HG02973 (cell line): ENCODE data around the gene KRTAP10-3.

Experiments used
- ATAC-seq: cut with Tn5 transposase; IDR thresholded peaks from one replicate; pipeline ENCODE4 v1.9.1; 2021; ENCODE audit warnings: moderate library complexity; ENCODE audit not compliant: unreplicated experiment

KRTAP10-3 gene

GRCh38 chr21:44519346-44520325, 39.0 kb downstream of the KRTAP10-3 start:
- no peak for ATAC-seq

DNA sequence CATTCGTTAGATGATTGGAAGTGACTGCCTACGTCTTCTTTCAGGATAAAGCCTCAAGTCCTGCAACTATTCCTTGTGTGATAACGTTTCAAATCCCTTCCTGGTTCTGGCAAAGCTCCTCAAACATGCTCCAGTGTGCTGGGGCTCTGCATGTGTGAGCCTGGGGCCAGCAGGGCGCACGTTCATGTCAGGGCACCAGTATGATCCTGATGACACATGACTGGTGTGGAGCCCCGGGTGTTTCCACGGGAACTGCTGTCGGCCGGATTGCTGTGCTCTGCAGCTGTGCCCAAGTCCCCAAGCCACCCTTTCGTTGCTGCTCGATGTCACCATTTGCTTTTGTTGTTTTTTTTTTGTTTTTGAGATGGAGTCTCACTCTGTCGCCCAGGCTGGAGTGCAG, 39.9 kb downstream of the KRTAP10-3 start:
- no peak for ATAC-seq

GRCh38 chr21:44517175-44517899, 41.3 kb downstream of the KRTAP10-3 start:
- no peak for ATAC-seq

DNA sequence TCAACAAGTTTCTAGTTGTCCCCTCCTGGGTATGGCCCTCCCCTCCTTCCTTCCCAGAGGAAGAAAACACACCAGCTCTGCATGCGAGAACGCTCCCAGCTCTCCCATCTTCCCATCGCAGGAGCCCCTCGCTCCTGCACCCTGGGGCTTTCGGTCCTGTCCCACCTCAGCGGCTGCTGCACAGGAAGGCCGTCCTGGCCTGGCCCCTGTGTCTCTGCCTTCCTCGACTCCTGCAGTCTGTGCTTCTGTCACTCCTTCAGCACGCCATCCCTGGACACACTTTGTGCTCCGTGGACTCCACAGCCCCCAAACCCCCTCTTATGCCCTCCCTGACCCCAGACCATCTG, 41.8 kb downstream of the KRTAP10-3 start:
- ATAC-seq: no peak

GRCh38 chr21:44516342-44516741, 42.3 kb downstream of the KRTAP10-3 start:
- ATAC-seq: no peak

GRCh38 chr21:44515359-44516165, 43.0 kb downstream of the KRTAP10-3 start:
- no peak for ATAC-seq

GRCh38 chr21:44514746-44515358, 43.7 kb downstream of the KRTAP10-3 start:
- no peak for ATAC-seq

DNA sequence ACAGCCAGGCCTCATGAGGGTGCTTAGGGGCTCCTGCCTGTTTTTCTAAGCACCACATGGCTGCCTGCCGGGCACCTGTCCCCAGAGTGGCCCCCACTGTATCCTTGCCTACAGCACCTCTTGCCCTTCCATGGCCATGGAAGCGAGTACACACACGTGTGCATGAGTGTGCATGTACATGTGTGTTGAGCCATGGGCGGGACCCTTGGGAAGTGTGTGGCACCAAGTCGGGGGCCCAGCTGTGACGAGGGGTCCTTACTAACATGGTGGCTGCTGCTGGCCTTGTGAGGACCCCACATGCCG, 44.4 kb downstream of the KRTAP10-3 start:
- ATAC-seq: no peak

DNA sequence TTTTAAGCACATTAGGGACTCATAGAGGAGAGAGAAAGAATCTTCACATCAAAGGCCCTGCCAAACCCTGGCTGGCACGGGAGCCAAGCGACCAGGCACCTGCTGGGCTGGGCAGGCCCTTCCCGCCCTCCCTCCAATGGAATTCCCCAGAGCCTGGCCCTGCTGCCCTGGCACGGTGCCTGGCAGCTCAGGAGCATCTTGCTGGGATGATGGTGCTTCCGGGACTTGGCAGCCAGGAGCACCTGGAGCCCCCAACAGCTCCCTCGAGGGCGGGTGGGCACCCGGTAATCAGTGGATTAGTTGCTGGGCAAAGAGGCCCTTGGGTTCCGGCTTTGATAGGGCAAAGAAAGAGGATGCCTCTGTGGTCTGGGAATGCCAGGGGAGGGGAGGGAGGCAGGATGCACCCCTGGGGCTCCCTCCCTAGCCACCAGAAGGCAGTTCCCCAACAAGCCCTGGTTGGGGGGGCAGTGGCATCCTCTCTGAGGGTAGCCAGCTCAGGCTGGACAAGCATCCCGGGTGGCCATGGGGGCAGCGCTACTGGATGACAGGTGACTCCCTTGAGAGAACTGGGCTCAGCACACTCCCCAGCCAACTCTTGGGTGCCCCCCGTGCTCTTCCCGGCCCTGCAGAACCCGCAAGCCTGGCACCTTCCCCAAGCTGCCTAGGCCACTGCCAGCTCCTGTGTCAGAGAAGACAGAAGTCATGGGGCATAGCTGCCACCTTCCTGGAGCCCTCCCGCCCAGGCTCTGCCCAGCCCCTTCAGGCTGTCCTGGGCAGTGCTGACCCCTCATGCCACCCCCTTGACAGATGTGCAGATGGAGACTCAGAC, 45.0 kb downstream of the KRTAP10-3 start:
- ATAC-seq: no peak

DNA sequence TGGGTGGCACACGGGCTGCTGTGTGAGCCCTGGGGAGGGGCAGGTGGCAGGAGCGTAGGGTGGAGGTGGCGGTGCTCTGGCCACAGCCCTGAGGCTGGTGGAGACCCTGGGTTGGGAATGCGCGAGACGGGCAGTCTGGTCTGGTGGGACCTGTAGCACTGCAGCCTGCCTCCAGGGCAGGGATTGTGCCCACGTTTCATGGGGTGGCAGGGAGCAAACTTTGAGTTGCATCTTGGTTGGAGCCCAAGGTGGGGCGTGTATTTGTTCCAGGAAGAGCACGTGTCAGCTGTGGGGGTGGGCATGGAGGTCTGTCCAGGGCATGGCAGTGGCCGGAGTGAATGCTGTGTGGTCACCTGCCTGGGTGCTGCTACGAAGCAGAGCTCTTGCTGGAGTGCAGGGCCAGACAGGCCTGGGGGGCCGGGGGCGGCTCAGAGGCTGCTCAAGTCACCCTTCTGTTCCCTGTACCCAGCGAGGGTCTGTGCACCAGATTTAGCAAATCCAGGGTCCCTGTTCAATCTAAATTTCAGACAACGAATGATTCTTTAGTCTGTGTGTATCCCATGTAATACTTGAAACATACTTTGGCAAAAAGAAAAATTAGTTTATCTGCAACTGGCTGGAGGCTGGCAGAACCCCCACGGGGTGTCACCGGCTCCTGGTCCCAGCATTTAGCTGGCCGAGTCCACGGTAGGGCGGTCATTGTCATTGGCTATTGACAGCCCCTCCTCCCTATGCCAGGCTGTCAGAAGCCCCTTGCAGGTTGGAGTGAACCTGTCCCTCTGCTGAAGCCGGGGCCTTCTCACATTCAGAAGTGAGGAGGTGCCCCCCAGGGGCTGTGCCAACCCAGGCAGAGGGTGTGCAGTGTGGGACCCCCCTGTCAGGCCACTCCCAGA, 45.9 kb downstream of the KRTAP10-3 start:
- no peak for ATAC-seq

- ATAC-seq: no peak
These were observed 46.7 kb downstream of the KRTAP10-3 start for GRCh38 chr21:44511938-44512275.

GRCh38 chr21:44511219-44511937, 47.2 kb downstream of the KRTAP10-3 start:
- no peak for ATAC-seq

DNA sequence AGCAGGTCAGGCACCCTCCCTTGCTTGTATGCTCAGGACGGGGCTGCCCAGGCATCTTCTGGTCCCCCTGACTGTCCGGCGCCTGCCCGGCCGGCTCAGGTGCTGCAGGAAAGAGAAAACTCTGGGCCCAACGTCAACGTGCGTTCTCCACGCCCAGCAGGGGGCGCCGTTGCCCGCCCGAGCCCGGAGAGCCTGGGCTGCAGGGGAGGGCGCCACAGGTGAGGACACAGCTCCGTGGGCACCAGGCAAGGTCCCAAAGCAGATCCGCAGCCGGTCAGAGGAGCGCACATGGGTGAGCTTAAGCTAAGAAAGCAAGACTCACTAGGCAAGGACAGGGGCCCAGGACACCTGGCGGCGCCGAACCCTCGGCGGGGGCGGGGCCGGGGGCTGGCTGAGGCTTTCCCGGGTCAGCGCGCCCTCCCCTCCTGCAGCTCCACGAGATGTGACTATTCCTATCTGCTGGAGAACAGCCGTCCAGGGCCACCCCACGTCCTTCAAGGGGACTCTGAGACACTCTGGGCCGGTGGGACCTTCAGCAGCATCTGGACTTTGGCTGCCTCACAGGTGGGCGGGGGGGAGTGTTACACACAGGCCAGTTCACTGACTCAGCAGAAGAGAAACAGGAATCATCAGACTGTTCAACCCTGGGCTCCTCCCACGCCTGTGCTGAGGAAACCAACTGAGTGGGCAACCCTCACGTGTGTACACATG, 47.9 kb downstream of the KRTAP10-3 start:
- no peak for ATAC-seq

- ATAC-seq: no peak
These were observed 48.5 kb downstream of the KRTAP10-3 start for GRCh38 chr21:44510109-44510507.

DNA sequence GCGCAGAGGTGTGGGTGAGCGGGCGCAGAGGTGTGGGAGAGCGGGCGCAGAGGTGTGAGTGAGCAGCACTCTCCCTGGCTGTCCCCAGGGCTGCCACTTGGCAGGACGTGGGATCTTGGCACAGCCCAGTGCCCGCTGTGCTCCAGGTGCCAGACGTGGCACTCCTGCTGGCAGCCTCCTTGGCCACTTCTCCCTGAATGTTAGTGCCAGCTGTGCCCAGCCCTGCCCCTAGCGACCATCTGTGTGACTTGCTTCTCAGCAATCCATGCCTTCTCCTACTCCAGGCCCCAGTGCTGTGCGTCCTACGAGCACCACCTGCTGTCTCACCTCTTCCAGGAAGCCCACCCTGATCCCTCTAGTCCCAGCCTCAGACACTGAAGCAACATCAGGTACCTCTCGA, 49.1 kb downstream of the KRTAP10-3 start:
- no peak for ATAC-seq

GRCh38 chr21:44508711-44509445, 49.7 kb downstream of the KRTAP10-3 start:
- no peak for ATAC-seq

DNA sequence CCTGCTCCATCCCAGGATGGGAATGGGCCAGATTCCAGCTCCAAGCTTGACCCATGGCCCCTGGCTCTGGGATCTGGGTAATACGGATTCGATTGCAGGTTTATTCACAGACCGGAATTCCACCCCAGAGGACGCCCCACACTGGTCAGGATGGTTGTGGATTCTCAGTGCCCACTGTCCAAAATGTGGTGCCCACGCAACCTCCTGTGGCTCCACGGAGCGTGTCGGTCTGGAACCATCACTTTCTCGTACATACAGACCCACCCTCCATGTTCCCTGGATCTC, 50.2 kb downstream of the KRTAP10-3 start:
- ATAC-seq: no peak
